ENCODE data around the gene CDKN3. TPM values are rescaled to one million over a fixed set of nuclear protein-coding genes. Genes with fewer than 3 reads are reported as not detected.

The CDKN3 gene
- total RNA-seq, 1 donor from 2014 or later, result 2.4 TPM

- no peak for DNase-seq (ENCODE audit: low read depth)
- peaks cover 4% of the 10 kb centered on the region for H3K36me3 Mint-ChIP-seq (ENCODE audit: low read depth, unreplicated experiment)
- H4K20me1 ChIP-seq (ENCODE audit: insufficient read depth, low read length), result peaks cover 5% of the 10 kb centered on the region
- H2AFZ ChIP-seq (ENCODE audit: low read depth, low read length), result no peak overlapping the region
- no peaks in the 10 kb centered on the region for H3K27me3 ChIP-seq (ENCODE audit: insufficient read depth, low read length)
- H3K9ac ChIP-seq (ENCODE audit: low read length), result no peak overlapping the region
- H3K36me3 ChIP-seq (ENCODE audit: insufficient read depth, low read length), result peaks cover 32% of the 10 kb centered on the region
- H3K4me3 ChIP-seq (ENCODE audit: insufficient read depth, low read depth, low read length), result no peak overlapping the region
- no peak overlapping the region for H3K4me2 ChIP-seq (ENCODE audit: low read length)
- H3K9me3 ChIP-seq (ENCODE audit: insufficient read depth, low read depth, low read length), result no peaks in the 10 kb centered on the region
- FAIRE-seq, result no peak
- peaks cover 2% of the 10 kb centered on the region for H3K4me1 Mint-ChIP-seq (ENCODE audit: low read depth, unreplicated experiment)
- no peak overlapping the region for H3K4me3 Mint-ChIP-seq (ENCODE audit: unreplicated experiment)
- no peak overlapping the region for H3K27ac ChIP-seq (ENCODE audit: low read depth, low read length)
- no peaks in the 10 kb centered on the region for H3K4me1 ChIP-seq (ENCODE audit: insufficient read depth, low read length)
- no peak for TF ChIP-seq CTCF (IDR thresholded peaks at IDR 0.05; ENCODE audit: insufficient read depth, low read depth, low read length)
- no peak for TF ChIP-seq EZH2 (IDR thresholded peaks at IDR 0.05; ENCODE audit: insufficient read depth, low read length)
- H3K79me2 ChIP-seq (ENCODE audit: insufficient read depth, low read length), result no peaks in the 10 kb centered on the region
- no peak overlapping the region for H3K27ac Mint-ChIP-seq (ENCODE audit: unreplicated experiment)
- H3K9me3 Mint-ChIP-seq (ENCODE audit: unreplicated experiment), result no peaks in the 10 kb centered on the region
- no peaks in the 10 kb centered on the region for H3K27me3 Mint-ChIP-seq (ENCODE audit: low read depth, unreplicated experiment)
Observed at GRCh38 chr14:54424479-54424901, 27.7 kb downstream of the CDKN3 start.

DNA sequence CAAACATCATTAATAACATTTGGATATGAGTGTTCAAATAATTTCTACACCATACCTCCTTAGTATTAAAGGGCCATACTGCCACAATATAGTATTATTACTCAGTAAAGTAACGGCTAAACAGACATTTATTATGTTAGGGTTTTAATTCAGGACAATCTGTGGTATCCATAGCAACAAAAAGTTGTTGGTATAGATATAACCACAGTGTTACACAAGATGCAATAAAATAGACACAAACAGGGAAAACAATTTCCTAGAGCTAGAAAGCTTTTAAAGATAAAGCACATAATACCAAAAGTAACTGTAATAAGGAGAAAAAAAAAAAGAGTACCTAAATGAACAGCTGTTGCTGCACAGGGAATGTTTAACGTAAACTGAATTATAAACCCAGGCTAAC, 28.3 kb downstream of the CDKN3 start:
- Histone ChIP-seq H3K79me2 (ENCODE audit: insufficient read depth, low read length) (peaks cover 3% of the 10 kb centered on the region), H3K36me3 (ENCODE audit: insufficient read depth, low read length) (peaks cover 37% of the 10 kb centered on the region)

More for the DNA sequence above, 28.3 kb downstream of the CDKN3 start:
- H3K27ac Mint-ChIP-seq (ENCODE audit: unreplicated experiment), result no peak overlapping the region
- H3K4me2 ChIP-seq (ENCODE audit: low read length), result no peak overlapping the region
- H3K27me3 Mint-ChIP-seq (ENCODE audit: low read depth, unreplicated experiment), result no peaks in the 10 kb centered on the region
- FAIRE-seq, result no peak
- H3K36me3 Mint-ChIP-seq (ENCODE audit: low read depth, unreplicated experiment), result peaks cover 7% of the 10 kb centered on the region
- no peak overlapping the region for H3K4me3 ChIP-seq (ENCODE audit: insufficient read depth, low read depth, low read length)
- no peak overlapping the region for H3K4me3 Mint-ChIP-seq (ENCODE audit: unreplicated experiment)
- peaks cover 2% of the 10 kb centered on the region for H3K4me1 Mint-ChIP-seq (ENCODE audit: low read depth, unreplicated experiment)
- no peak for DNase-seq (ENCODE audit: low read depth)
- H3K9me3 Mint-ChIP-seq (ENCODE audit: unreplicated experiment), result no peaks in the 10 kb centered on the region
- no peaks in the 10 kb centered on the region for H3K27me3 ChIP-seq (ENCODE audit: insufficient read depth, low read length)
- TF ChIP-seq CTCF (IDR thresholded peaks at IDR 0.05; ENCODE audit: insufficient read depth, low read depth, low read length) (no peak), EZH2 (IDR thresholded peaks at IDR 0.05; ENCODE audit: insufficient read depth, low read length) (no peak)
- no peaks in the 10 kb centered on the region for H3K4me1 ChIP-seq (ENCODE audit: insufficient read depth, low read length)
- H2AFZ ChIP-seq (ENCODE audit: low read depth, low read length), result no peak overlapping the region
- H3K27ac ChIP-seq (ENCODE audit: low read depth, low read length), result no peak overlapping the region
- H3K9ac ChIP-seq (ENCODE audit: low read length), result no peak overlapping the region
- H4K20me1 ChIP-seq (ENCODE audit: insufficient read depth, low read length), result peaks cover 11% of the 10 kb centered on the region
- H3K9me3 ChIP-seq (ENCODE audit: insufficient read depth, low read depth, low read length), result no peaks in the 10 kb centered on the region
